ENCODE measurements around the gene DAB2IP.
"Not testable (repeated sequence)": the region's sequence is repeated elsewhere in the genome, so short reads cannot be mapped to it uniquely, and the experiment has no call there.

The DAB2IP gene

GRCh38 chr9:121727295-121728020 lies 76.0 kb downstream of the DAB2IP start:
- DNase-seq (ENCODE audit: low spot score): no peak

GRCh38 chr9:121728916-121729315 lies 77.5 kb downstream of the DAB2IP start:
- no peak for DNase-seq (ENCODE audit: low spot score)

- no peak for DNase-seq (ENCODE audit: low spot score)
Measured at GRCh38 chr9:121729769-121730562, 78.5 kb downstream of the DAB2IP start.

- DNase-seq (ENCODE audit: low spot score): no peak
Measured at GRCh38 chr9:121731090-121731489, 79.7 kb downstream of the DAB2IP start.

GRCh38 chr9:121731919-121732318 lies 80.5 kb downstream of the DAB2IP start:
- DNase-seq (ENCODE audit: low spot score): no peak

- DNase-seq (ENCODE audit: low spot score): no peak
Measured at GRCh38 chr9:121732389-121732788, 81.0 kb downstream of the DAB2IP start.

- no peak for DNase-seq (ENCODE audit: low spot score)
Measured at GRCh38 chr9:121732886-121733285, 81.5 kb downstream of the DAB2IP start.

GRCh38 chr9:121734465-121734864 lies 83.0 kb downstream of the DAB2IP start:
- DNase-seq (ENCODE audit: low spot score): no peak

- no peak for DNase-seq (ENCODE audit: low spot score)
Measured at GRCh38 chr9:121735065-121735792, 83.8 kb downstream of the DAB2IP start.

- DNase-seq (ENCODE audit: low spot score): no peak
Measured at GRCh38 chr9:121735793-121736770, 84.6 kb downstream of the DAB2IP start.

GRCh38 chr9:121736934-121737462 lies 85.6 kb downstream of the DAB2IP start:
- DNase-seq (ENCODE audit: low spot score): no peak

- DNase-seq (ENCODE audit: low spot score): no peak
Measured at GRCh38 chr9:121737481-121737931, 86.1 kb downstream of the DAB2IP start.

GRCh38 chr9:121738411-121738810 lies 87.0 kb downstream of the DAB2IP start:
- no peak for DNase-seq (ENCODE audit: low spot score)

GRCh38 chr9:121738968-121739367 lies 87.5 kb downstream of the DAB2IP start:
- no peak for DNase-seq (ENCODE audit: low spot score)

GRCh38 chr9:121739971-121740370 lies 88.5 kb downstream of the DAB2IP start:
- DNase-seq (ENCODE audit: low spot score): no peak

GRCh38 chr9:121741228-121741918 lies 89.9 kb downstream of the DAB2IP start:
- DNase-seq (ENCODE audit: low spot score): no peak

GRCh38 chr9:121741919-121742283 lies 90.5 kb downstream of the DAB2IP start:
- DNase-seq (ENCODE audit: low spot score): not testable (repeated sequence)

GRCh38 chr9:121742923-121743322 lies 91.5 kb downstream of the DAB2IP start:
- DNase-seq (ENCODE audit: low spot score): no peak

GRCh38 chr9:121743441-121744001 lies 92.1 kb downstream of the DAB2IP start:
- peak; percentile 88 for DNase-seq (ENCODE audit: low spot score)

- no peak for DNase-seq (ENCODE audit: low spot score)
Measured at GRCh38 chr9:121744002-121744686, 92.7 kb downstream of the DAB2IP start.

Measured in kidney capillary endothelial cell (primary cell).